ENCODE measurements around the gene DNAJB6. TPM values are rescaled to one million over a fixed set of nuclear protein-coding genes. Genes with fewer than 3 reads are reported as not detected.

Gene DNAJB6
- 100 to 1,000 TPM; 103 to 105 TPM for total RNA-seq

- CTCF ChIA-PET, result interaction anchor here (1.5 kb wide), 1 partner anchor 34 kb away, joined by 4 read pairs; no protein-coding TSS in a partner anchor
- POLR2A ChIA-PET, result no interaction called here
Measured at GRCh38 chr7:157336383-157337315, at the start of gene DNAJB6. TSS of gene DNAJB6 (plus strand) at chr7:157337004. CDS start at chr7:157358573, 21,569 bp downstream.

- POLR2A ChIA-PET, result no interaction called here
Measured at GRCh38 chr7:157291404-157292080, 45.3 kb upstream of the DNAJB6 start.

GRCh38 chr7:157292258-157292657 lies 44.5 kb upstream of the DNAJB6 start:
- ChIA-PET POLR2A (no interaction called here), CTCF (no interaction called here)

More at GRCh38 chr7:157291404-157292080, 45.3 kb upstream of the DNAJB6 start:
- CTCF ChIA-PET, result interaction anchor here (0.6 kb wide), 1 partner anchor 104 kb away, joined by 3 read pairs; no protein-coding TSS in a partner anchor

- ChIA-PET CTCF (no interaction called here), POLR2A (no interaction called here)
Measured at GRCh38 chr7:157292770-157293412, 43.9 kb upstream of the DNAJB6 start.

GRCh38 chr7:157293413-157293788 lies 43.4 kb upstream of the DNAJB6 start:
- POLR2A ChIA-PET, result no interaction called here
- CTCF ChIA-PET, result no interaction called here

GRCh38 chr7:157294773-157295172 lies 42.0 kb upstream of the DNAJB6 start:
- ChIA-PET POLR2A (no interaction called here), CTCF (no interaction called here)

GRCh38 chr7:157295338-157295737 lies 41.5 kb upstream of the DNAJB6 start:
- POLR2A ChIA-PET, result no interaction called here

GRCh38 chr7:157297185-157297584 lies 39.6 kb upstream of the DNAJB6 start:
- ChIA-PET POLR2A (interaction anchor here (0.8 kb wide), 1 partner anchor 41 kb away, joined by 3 read pairs; no protein-coding TSS in a partner anchor), CTCF (no interaction called here)

More at GRCh38 chr7:157295338-157295737, 41.5 kb upstream of the DNAJB6 start:
- CTCF ChIA-PET, result no interaction called here

- ChIA-PET POLR2A (no interaction called here), CTCF (no interaction called here)
Measured at GRCh38 chr7:157299317-157299612, 37.5 kb upstream of the DNAJB6 start.

- ChIA-PET POLR2A (no interaction called here), CTCF (interaction anchor here (0.9 to 3.5 kb wide), 2 partner anchors 26 to 39 kb away, joined by 3 to 8 read pairs; no protein-coding TSS in a partner anchor)
Measured at GRCh38 chr7:157299613-157300368, 37.0 kb upstream of the DNAJB6 start.

- ChIA-PET CTCF (interaction anchor here (0.9 to 3.5 kb wide), 2 partner anchors 26 to 38 kb away, joined by 3 to 8 read pairs; no protein-coding TSS in a partner anchor), POLR2A (no interaction called here)
Measured at GRCh38 chr7:157300369-157300825, 36.4 kb upstream of the DNAJB6 start.

- POLR2A ChIA-PET, result interaction anchor here (0.5 kb wide), 1 partner anchor 36 kb away, joined by 3 read pairs; no protein-coding TSS in a partner anchor
- CTCF ChIA-PET, result interaction anchor here (1.3 to 3.5 kb wide), 3 partner anchors 28 to 37 kb away, joined by 4 to 8 read pairs (median 7); partner anchors contain the start of gene DNAJB6
Measured at GRCh38 chr7:157301610-157302120, 35.1 kb upstream of the DNAJB6 start.

- POLR2A ChIA-PET, result interaction anchor here (0.6 kb wide), 1 partner anchor 91 kb away, joined by 5 read pairs; no protein-coding TSS in a partner anchor
- CTCF ChIA-PET, result no interaction called here
Measured at GRCh38 chr7:157306846-157307838, 29.7 kb upstream of the DNAJB6 start.

GRCh38 chr7:157309988-157310668 lies 26.7 kb upstream of the DNAJB6 start:
- POLR2A ChIA-PET, result interaction anchor here (0.5 kb wide), 1 partner anchor 28 kb away, joined by 5 read pairs; no protein-coding TSS in a partner anchor
- CTCF ChIA-PET, result no interaction called here

GRCh38 chr7:157310676-157311185 lies 26.1 kb upstream of the DNAJB6 start:
- ChIA-PET CTCF (no interaction called here), POLR2A (interaction anchor here (0.5 kb wide), 1 partner anchor 28 kb away, joined by 5 read pairs; no protein-coding TSS in a partner anchor)

GRCh38 chr7:157312941-157313340 lies 23.9 kb upstream of the DNAJB6 start:
- ChIA-PET POLR2A (no interaction called here), CTCF (interaction anchor here (3.0 kb wide), 1 partner anchor 10 kb away, joined by 6 read pairs; no protein-coding TSS in a partner anchor)

- POLR2A ChIA-PET, result no interaction called here
- CTCF ChIA-PET, result interaction anchor here (3.0 kb wide), 1 partner anchor 9 kb away, joined by 6 read pairs; no protein-coding TSS in a partner anchor
Measured at GRCh38 chr7:157313645-157314044, 23.2 kb upstream of the DNAJB6 start.

All from activated CD8-positive, alpha-beta memory T cell treated with anti-CD3 and anti-CD28 coated beads for 36 hours (primary cell).